Bronchial epithelial cell (primary cell): Measurements from ENCODE around the gene ZC3H7A. TPM values are rescaled to one million over a fixed set of nuclear protein-coding genes. Genes with fewer than 3 reads are reported as not detected.
"Not testable (repeated sequence)": the region's sequence is repeated elsewhere in the genome, so short reads cannot be mapped to it uniquely, and the experiment has no call there.

ENCODE experiments used
- DNase-seq: peaks from one replicate; pipeline ENCODE4 v3.0.0-alpha.2; 2010; ENCODE audit warnings: low read depth
- FAIRE-seq: peaks from 2 replicates; lab custom pipeline; 2011; peaks lifted over from hg19 to GRCh38; lab: Jason Lieb, UNC
- H3K27me3 ChIP-seq: 2 replicates; pipeline ENCODE4 v1.5.1; 2011; ENCODE audit warnings: low read length; ENCODE audit not compliant: control insufficient read depth, insufficient read depth
- H3K36me3 ChIP-seq: 2 replicates; pipeline ENCODE4 v1.5.1; 2011; ENCODE audit warnings: low read length; ENCODE audit not compliant: control insufficient read depth, insufficient read depth
- H3K4me3 ChIP-seq: 2 replicates; pipeline ENCODE4 v1.5.1; 2011; ENCODE audit warnings: mild to moderate bottlenecking, low read depth, low read length, control low read depth
- total RNA-seq: library from RNA; depleted of rRNA; stranded (reverse); fragments of >200 nt; gene quantifications from 2 replicates; pipeline ENCODE4 v1.2.1, GENCODE V29; 2014
- TF ChIP-seq, protein P1 (sequence below): IDR thresholded peaks from 2 replicates; pipeline ENCODE4 v1.5.1; 2011; ENCODE audit warnings: mild to moderate bottlenecking, moderate library complexity, low read length, control low read depth, inconsistent platforms; ENCODE audit not compliant: insufficient read depth, severe bottlenecking

The ZC3H7A gene
- total RNA-seq, 1 donor from 2014 or later, result 26.9 TPM

DNA sequence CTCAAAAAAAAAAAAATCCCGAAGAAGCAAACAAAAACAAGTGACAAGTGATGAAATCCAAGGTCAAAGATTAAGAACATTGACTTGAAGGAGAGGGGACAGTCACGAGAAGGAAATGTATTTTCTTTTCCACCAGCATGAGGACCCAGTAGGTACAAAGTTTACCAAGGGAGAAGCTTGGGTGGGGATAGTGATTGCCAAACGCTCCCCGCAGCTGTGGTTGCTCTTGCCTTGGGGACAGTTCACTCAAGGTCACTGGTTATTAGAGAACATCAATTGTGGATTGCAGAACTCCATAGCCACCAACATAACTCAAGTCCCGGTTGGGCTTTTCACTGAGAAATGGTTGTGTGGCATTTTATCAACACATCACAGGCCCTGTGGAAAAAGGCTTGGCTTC, 27.3 kb upstream of the ZC3H7A start:
- Histone ChIP-seq H3K36me3 (no peaks in the 10 kb centered on the region), H3K4me3 (no peak overlapping the region), H3K27me3 (no peaks in the 10 kb centered on the region)
- no peak for DNase-seq
- no peak for FAIRE-seq
- TF ChIP-seq, protein P1, sequence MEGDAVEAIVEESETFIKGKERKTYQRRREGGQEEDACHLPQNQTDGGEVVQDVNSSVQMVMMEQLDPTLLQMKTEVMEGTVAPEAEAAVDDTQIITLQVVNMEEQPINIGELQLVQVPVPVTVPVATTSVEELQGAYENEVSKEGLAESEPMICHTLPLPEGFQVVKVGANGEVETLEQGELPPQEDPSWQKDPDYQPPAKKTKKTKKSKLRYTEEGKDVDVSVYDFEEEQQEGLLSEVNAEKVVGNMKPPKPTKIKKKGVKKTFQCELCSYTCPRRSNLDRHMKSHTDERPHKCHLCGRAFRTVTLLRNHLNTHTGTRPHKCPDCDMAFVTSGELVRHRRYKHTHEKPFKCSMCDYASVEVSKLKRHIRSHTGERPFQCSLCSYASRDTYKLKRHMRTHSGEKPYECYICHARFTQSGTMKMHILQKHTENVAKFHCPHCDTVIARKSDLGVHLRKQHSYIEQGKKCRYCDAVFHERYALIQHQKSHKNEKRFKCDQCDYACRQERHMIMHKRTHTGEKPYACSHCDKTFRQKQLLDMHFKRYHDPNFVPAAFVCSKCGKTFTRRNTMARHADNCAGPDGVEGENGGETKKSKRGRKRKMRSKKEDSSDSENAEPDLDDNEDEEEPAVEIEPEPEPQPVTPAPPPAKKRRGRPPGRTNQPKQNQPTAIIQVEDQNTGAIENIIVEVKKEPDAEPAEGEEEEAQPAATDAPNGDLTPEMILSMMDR, result no peak

DNA sequence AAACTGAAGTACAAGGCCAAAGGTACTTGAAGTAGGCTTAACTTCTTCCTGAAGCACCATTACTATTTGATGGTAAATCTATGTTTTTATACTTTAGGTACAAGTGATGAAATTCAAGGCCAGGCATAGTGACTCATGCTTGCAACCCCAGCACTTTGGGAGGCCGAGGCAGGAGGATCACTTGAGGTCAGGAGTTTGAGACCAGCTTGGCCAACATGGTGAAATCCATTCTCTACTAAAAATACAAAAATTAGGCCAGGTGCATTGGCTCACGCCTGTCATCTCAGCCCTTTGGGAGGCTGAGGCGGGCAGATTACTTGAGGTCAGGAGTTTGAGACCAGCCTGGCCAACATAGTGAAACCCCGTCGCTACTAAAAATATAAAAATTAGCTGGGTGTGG, 26.6 kb upstream of the ZC3H7A start:
- DNase-seq, H3K4me3 ChIP-seq, H3K27me3 ChIP-seq, H3K36me3 ChIP-seq, FAIRE-seq: not testable (repeated sequence)

DNA sequence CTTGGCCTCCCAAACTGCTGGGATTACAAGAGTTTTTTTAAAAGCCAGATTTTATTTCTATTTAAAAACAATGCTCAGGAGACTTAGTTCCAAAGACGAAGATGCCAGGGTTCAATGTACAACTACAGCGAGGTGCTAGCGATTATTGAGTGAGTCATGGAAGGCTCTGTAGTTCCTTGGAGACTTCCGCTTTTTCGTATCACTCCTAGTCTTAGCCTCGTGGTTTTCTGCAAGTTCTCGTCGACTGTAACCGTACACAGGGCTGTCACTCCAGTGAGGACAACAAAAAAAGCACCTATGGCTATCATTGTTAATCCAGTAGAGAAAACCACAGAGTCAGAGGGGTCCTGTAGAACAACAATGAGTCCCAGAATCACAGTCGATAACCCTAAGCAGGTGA, 22.7 kb upstream of the ZC3H7A start:
- FAIRE-seq, result no peak

DNA sequence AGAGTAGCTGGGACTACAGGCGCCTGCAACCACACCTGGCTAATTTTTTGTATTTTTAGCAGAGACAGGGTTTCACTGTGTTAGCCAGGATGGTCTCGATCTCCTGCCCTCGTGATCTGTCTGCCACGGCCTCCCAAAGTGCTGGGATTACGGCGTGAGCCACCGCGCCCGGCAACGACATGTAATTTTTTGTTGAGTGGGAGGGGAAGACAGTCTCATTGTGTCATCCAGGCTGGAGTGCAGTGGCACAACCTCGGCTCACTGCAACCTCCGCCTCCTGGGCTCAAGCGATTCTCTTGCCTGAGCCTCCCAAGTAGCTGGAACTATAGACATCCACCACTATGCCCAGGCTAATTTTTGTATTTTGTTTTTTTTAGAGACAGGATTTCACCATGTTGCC, 21.9 kb upstream of the ZC3H7A start:
- DNase-seq, H3K4me3 ChIP-seq, H3K36me3 ChIP-seq, FAIRE-seq, H3K27me3 ChIP-seq: not testable (repeated sequence)

More for the DNA sequence above, 22.7 kb upstream of the ZC3H7A start:
- TF ChIP-seq, protein P1, result no peak
- H3K4me3 ChIP-seq, result no peak overlapping the region
- no peaks in the 10 kb centered on the region for H3K36me3 ChIP-seq
- DNase-seq, result no peak
- H3K27me3 ChIP-seq, result no peaks in the 10 kb centered on the region

DNA sequence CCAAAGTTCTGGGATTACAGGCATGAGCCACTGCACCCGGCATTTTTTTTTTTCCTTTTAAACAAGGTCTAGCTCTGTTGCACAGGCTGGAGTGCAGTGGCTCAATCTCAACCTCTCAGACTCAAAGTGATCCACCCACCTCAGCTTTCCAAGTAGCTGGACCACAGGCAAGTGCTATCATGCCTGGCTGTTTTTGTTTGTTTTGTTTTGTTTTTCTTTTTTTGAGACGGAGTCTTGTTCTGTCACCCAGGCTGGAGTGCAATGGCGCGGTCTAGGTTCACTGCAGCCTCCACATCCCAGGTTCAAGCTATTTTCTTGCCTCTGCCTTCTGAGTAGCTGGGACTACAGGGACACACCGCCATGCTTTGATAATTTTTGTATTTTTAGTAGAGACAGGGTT, 19.1 kb upstream of the ZC3H7A start:
- DNase-seq, result peak; percentile 41
- TF ChIP-seq, protein P1, result no peak
- H3K27me3 ChIP-seq, result no peaks in the 10 kb centered on the region
- no peak overlapping the region for H3K4me3 ChIP-seq
- no peaks in the 10 kb centered on the region for H3K36me3 ChIP-seq
- no peak for FAIRE-seq

GRCh38 chr16:11814800-11815199, 17.7 kb upstream of the ZC3H7A start:
- not testable (repeated sequence) for DNase-seq, H3K27me3 ChIP-seq, FAIRE-seq, H3K36me3 ChIP-seq, H3K4me3 ChIP-seq

- TF ChIP-seq, protein P1, result no peak
- DNase-seq (peak; percentile 31), FAIRE-seq (no peak)
- Histone ChIP-seq H3K4me3 (no peak overlapping the region), H3K36me3 (no peaks in the 10 kb centered on the region), H3K27me3 (no peaks in the 10 kb centered on the region)
These were observed 9.7 kb upstream of the ZC3H7A start for GRCh38 chr16:11806721-11807120.
